HG02840 (cell line): Measurements from ENCODE around the gene USP31.

Experiments used
- ATAC-seq: cut with Tn5 transposase; IDR thresholded peaks from one replicate; pipeline ENCODE4 v1.9.1; 2021; ENCODE audit warnings: mild to moderate bottlenecking, moderate library complexity, moderate number of reproducible peaks; ENCODE audit not compliant: unreplicated experiment, low FRiP score

The USP31 gene

GRCh38 chr16:23132775-23133463, 16.3 kb downstream of the USP31 start:
- no peak for ATAC-seq

GRCh38 chr16:23131931-23132621, 17.2 kb downstream of the USP31 start:
- ATAC-seq, result no peak

- no peak for ATAC-seq
Observed at GRCh38 chr16:23131436-23131835, 17.8 kb downstream of the USP31 start.

- ATAC-seq, result no peak
Observed at GRCh38 chr16:23131036-23131435, 18.2 kb downstream of the USP31 start.

GRCh38 chr16:23129686-23130085, 19.6 kb downstream of the USP31 start:
- ATAC-seq, result no peak

DNA sequence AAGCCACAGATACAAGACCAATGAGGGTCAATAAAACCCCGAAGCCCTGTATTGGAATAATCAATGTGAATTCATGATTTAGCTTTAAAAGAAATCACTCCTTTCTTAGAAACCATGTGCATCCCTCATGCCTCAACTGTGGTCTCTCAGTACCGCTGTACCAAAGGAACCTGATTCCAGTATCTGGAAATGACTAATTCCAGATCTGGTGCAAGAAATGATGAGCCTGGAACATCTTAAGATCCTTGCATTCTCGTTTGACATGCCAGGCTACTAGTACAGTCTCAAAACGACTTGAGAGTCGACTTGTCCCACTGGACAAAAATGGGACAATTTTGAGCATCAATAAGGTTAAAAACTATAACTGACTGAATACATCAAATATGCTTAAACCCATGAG, 21.2 kb downstream of the USP31 start:
- ATAC-seq, result no peak

GRCh38 chr16:23125277-23125676, 24.0 kb downstream of the USP31 start:
- no peak for ATAC-seq

DNA sequence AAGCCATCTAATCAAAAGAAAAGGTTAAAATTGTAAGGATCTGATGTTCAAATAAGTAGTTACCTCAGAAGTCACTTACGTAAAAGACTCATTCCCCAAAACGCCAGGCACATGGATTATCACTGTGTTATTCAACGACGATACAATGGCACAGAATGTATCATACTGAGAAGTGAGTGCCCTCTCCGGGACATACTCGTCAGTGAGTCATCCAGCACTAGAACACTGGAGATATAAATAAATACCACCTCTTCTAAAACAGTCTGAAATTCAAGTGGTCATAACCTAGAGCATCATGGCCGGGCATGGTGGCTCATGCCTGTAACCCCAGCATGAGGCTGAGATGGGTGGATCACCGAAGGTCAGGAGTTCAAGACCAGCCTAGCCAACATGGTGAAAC, 24.9 kb downstream of the USP31 start:
- no peak for ATAC-seq

DNA sequence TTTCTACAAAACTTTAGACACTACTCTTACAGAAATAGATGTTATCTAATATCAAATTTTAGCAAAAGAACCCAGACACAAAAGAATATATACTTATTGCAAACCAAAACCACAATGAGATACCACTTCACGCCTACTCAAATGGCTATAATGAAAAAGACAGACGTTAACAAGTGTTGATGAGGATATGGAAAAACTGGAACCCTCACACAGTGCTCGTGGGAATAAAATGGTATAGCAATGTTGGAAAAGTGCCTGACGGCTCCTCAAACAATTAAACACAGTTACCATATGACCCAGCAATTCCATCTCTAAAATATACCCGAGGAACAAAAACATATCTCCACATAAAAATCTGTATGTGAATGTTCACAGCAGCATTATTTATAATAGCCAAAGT, 27.1 kb downstream of the USP31 start:
- ATAC-seq, result no peak

DNA sequence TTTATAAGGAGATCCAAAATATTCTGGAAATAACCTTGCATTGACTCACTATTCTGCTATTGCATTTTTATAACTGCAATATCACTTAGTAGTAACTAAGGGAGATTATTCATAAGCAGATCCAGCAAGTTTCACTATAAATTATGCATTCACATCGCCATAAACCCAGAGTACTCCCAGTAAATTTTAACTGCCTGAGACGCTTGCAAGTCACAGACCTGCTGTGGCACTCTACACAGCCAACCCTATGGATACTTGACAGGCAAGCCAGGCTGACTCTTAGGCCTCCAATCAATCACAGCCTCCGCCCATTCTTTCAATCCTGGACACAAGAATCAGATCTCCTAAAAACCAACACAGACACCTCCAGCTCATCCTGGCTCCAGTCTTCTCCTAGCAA, 28.2 kb downstream of the USP31 start:
- no peak for ATAC-seq

DNA sequence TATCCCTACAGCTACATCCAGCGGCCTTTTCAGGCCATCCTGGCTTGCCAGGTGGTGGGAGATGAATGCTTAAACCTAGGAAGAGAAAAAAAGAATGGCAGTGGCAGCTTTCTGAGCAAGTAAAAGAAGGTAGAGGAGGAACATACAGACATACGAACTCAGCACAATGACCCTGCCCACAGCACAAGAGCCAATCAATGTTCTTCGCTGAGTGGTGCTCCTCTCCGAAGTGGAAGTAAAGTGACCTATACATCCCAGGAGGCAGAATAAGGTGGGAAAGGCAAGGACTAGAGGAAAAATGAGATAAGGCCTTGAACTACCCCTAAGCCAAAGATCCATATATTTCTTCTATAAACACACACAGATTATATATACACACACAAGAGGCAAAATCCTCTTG, 28.7 kb downstream of the USP31 start:
- ATAC-seq, result no peak

- ATAC-seq, result no peak
Observed at GRCh38 chr16:23119570-23119969, 29.7 kb downstream of the USP31 start.

DNA sequence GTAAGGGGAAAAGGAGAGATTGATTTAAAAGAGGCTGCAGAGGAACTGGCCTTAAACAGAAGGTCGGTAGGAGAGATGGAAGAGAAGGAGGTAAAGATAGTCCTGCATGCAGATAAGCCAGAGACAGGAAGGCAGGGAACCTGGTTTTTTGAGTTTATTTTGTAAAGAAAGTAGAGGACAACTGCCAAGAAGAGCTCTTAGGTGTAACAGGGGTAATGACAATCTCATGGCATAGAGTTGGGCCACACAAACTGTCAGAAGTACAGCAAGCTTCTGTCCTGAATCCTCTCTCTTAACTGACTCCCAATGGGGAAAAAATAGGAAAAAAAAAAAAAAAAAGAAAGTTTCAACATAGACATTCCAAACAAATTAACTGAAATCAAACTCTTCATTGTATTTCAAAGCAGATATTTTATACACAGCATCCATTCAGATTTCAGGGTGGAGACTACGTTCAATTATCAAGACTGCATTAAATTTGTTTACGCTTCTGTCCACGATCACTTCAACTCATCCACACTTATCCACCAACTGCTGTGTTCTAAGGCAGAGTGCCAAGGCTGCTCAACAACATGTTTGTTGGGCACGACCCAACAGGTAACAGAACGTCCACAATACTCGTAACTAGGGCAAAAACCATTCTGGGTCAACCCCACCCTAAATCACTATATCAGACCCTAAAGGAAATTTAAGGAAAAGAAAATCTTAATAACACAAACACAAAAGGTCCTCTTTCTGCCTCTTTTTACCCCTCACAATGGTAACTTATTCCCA, 34.9 kb downstream of the USP31 start:
- ATAC-seq, result no peak

DNA sequence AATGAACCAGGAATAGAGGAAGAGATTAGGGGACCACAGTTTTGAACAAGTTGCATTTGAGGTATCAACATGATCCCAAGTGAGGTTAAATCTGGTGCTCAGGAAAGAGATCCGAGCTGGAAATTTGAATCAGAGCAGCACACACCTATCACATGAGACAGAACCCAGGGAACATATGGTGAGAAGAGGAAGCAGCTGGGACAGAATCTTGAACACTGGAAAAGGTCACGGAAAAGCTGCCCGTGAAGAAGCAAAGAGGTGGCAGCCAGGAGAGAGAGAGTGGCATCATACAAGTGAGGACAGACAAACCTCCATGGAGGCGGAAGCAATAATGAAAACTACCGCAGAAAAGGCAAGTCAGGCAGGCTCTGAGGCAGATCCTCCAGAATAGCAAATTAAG, 36.1 kb downstream of the USP31 start:
- ATAC-seq, result no peak

DNA sequence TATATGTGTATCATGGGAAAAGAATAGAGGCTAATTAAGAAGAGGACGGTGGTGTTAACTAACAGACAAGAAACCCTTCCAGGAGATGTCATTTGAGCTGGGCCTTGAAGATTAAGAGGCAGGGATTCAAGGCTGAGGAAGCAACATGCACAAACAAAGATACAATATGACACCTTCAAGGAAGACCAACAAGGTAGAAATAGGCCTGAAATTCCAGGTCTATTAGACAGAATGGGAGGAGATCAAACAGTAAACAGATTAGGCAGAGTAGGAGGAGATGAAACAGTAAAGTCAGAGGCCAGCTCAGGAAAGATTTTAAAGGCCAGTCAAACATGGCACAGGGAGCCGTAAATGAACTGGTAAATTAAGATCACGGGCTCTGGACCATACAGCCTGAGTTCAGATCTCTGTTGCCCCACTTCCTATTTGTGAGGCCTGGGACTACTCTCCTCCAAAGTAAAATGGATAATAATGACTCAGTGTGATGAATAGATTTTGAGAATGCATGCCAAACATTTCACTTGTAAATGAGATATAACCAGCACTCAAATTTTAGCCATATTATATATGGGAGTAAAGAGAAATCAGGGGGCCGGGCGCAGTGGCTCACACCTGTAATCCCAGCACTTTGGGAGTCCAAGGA, 38.9 kb downstream of the USP31 start:
- ATAC-seq, result no peak

DNA sequence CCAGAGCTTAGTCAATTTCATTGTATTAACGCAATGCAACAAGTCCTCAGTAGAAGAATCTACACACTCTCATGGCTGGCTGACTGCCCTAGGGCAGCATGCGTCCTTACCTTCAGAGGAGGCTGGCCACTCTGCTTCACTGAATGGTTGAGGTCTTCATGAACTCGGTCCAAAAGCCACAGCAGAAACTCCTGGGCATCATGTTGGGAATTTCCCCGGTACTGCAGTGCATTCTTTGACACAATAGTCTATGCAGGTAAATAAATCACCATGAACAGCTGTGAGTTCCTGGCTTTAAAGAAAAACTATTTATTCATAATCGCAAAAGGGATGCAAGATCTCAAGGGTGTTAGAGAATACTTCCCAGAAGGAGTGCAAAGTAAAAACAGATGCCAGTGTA, 41.3 kb downstream of the USP31 start:
- ATAC-seq, result no peak

DNA sequence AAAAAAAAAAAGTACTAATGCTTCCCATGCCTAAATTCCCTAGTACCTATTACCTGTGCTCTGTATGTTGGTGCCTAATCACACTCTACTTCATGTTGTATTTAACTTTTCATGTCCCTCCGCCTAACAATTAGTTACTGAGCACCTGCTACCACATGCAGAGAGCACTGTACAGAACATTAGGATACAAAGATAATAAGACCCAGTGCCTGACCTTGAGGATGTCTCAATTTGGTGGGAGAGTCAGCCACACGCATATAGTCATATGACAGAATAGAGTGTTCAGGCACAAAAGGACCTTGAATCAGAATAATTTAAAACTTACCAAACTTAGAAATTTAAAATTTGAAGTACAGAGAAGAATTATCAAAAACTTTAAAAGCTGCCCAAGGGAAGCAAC, 42.1 kb downstream of the USP31 start:
- no peak for ATAC-seq

GRCh38 chr16:23105309-23105708, 43.9 kb downstream of the USP31 start:
- ATAC-seq, result no peak

DNA sequence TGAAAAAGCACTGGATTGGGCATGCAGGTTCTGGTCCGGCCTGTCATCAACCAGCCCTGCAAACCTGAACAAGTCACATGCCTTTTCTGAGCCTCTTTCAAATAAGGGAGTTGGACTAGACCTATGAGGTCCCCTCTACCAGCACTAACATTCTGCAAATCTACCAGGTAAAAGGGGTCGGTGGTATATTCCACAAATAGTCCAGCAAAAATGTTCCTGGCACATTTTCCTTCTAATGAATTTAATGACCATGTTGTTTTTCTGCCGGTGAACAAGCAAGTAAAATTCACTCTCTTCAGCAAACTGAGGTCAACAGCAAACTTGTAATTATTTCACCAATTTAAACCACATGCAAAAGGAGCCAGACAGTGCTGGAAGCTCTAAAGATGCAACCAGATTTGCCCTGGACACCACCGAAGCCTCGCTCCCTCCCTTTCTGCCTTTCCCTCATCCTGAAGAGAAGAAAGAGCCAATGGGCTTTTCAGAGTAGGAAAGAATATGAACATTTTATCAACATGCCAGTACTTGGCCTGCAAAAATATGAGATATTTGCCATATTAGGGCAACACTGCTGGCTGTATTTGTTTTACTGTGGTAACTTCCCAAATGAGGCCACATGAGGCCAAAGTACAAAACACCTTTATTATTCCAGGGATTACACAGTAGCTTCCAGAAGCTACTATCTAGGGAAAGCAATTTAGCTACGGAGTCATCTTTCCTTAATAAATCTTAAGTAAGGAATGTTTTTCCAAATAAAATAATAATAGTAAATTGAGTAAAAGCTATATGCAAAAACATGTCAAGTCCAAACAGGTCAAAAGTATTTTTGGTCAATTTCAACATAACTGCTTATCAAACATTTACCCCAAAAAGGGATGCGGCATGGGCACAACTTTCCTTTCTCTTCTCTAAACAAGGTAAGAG, 45.0 kb downstream of the USP31 start:
- ATAC-seq, result no peak

GRCh38 chr16:23103603-23104002, 45.6 kb downstream of the USP31 start:
- no peak for ATAC-seq
